Tibial nerve (tissue), 4 donors: Measurements from ENCODE around the gene ISY1. TPM values are rescaled to one million over a fixed set of nuclear protein-coding genes. Genes with fewer than 3 reads are reported as not detected.
"Not testable (repeated sequence)": the region's sequence is repeated elsewhere in the genome, so short reads cannot be mapped to it uniquely, and the experiment has no call there.

Source experiments
- DNase-seq, 2 donors: peaks; one replicate each; pipeline ENCODE4 v3.0.0-alpha.2; 2019; ENCODE audit warnings: low spot score in 2 of 2
- H3K27ac ChIP-seq, 4 donors: fragments of 200-600 bp; sonication (generic) in 3 of 4; one replicate each; pipeline ENCODE4 v1.5.1; 2017 to 2019; ENCODE audit warnings: mild to moderate bottlenecking in 1 of 4
- H3K27me3 ChIP-seq, 2 donors: fragments of 200-600 bp; sonication (generic) in 1 of 2; one replicate each; pipeline versions ENCODE4 v1.5.1 to v1.6.0; 2017 to 2019
- H3K36me3 ChIP-seq, 3 donors: fragments of 200-600 bp; sonication (generic); one replicate each; pipeline ENCODE4 v1.5.1; 2018 to 2019
- H3K4me1 ChIP-seq, 4 donors: fragments of 200-600 bp; sonication (generic) in 3 of 4; one replicate each; pipeline ENCODE4 v1.5.1; 2017 to 2019
- H3K4me3 ChIP-seq, 4 donors: fragments of 200-600 bp; sonication (generic) in 3 of 4; one replicate each; pipeline ENCODE4 v1.5.1; 2017 to 2019; ENCODE audit warnings: mild to moderate bottlenecking in 1 of 4, moderate library complexity in 1 of 4
- H3K9me3 ChIP-seq, 4 donors: fragments of 200-600 bp; sonication (generic) in 3 of 4; one replicate each; pipeline ENCODE4 v1.5.1; 2017 to 2019
- CTCF ChIP-seq, 5 experiments: fragments of 200-600 bp in 3 of 5; fragments of 450-650 bp in 2 of 5; sonication (generic) in 3 of 5; IDR thresholded peaks; one replicate each; pipeline ENCODE4 v1.5.1; 2016 to 2019; ENCODE audit warnings: antibody characterized with exemption in 5 of 5, mild to moderate bottlenecking in 3 of 5, moderate library complexity in 2 of 5
- EP300 ChIP-seq, 2 donors: sonication (generic); formaldehyde crosslinking; IDR thresholded peaks; one replicate each; pipeline ENCODE4 v1.6.1; 2017; ENCODE audit warnings: antibody characterized with exemption in 2 of 2, mild to moderate bottlenecking in 1 of 2
- POLR2A ChIP-seq, 2 donors: fragments of 450-650 bp; IDR thresholded peaks; one replicate each; pipeline ENCODE4 v1.6.1; 2017; ENCODE audit warnings: antibody characterized with exemption in 2 of 2, mild to moderate bottlenecking in 2 of 2, moderate library complexity in 2 of 2
- WGBS, 2 donors: methylation state at CpG; one replicate each; pipeline ENCODE4 v1.1.5; 2018; 5-methylcytosine and 5-hydroxymethylcytosine counted together
- total RNA-seq, 4 donors: library from RNA; depleted of rRNA; stranded (reverse); fragments of >200 nt; gene quantifications; one replicate each; pipeline ENCODE4 v1.1.0, GENCODE V29; 2016

The ISY1 gene
- total RNA-seq, 4 donors from 2014 or later = 9.8 to 20.9 (median 16.0) TPM

- Histone ChIP-seq H3K27ac (peak overlapping the region; percentile 76 to 97 (median 90)), H3K9me3 (no peaks in the 10 kb centered on the region), H3K27me3 (no peaks in the 10 kb centered on the region), H3K4me1 (peaks cover 0 to 30% (median 14%) of the 10 kb centered on the region in 4 donors), H3K4me3 (peak overlapping the region; percentile 58 to 87 (median 69)), H3K36me3 (peaks cover 0 to 37% (median 6%) of the 10 kb centered on the region in 3 donors)
- no peak for DNase-seq
- WGBS, 2 donors = 3% methylated on average over 12 of the region's 12 CpGs
- no peak for TF ChIP-seq CTCF (IDR thresholded peaks at IDR 0.05)
- no peak for TF ChIP-seq EP300 (IDR thresholded peaks at IDR 0.05)
- TF ChIP-seq POLR2A (IDR thresholded peaks at IDR 0.05) = no peak
Observed at GRCh38 chr3:129161860-129162271, 1.0 kb upstream of the ISY1 start.

- DNase-seq = no peak
- Histone ChIP-seq H3K27me3 (no peaks in the 10 kb centered on the region), H3K27ac (no peak overlapping the region), H3K36me3 (peaks cover 0 to 88% (median 11%) of the 10 kb centered on the region in 3 donors), H3K4me3 (no peak overlapping the region), H3K9me3 (no peaks in the 10 kb centered on the region), H3K4me1 (no peaks in the 10 kb centered on the region)
- TF ChIP-seq EP300 (IDR thresholded peaks at IDR 0.05) (no peak), CTCF (IDR thresholded peaks at IDR 0.05) (no peak), POLR2A (IDR thresholded peaks at IDR 0.05) (no peak)
Observed at GRCh38 chr3:129144786-129145185, 16.1 kb downstream of the ISY1 start.

GRCh38 chr3:129141011-129141410, 19.9 kb downstream of the ISY1 start:
- DNase-seq, H3K27ac ChIP-seq, H3K4me3 ChIP-seq, H3K4me1 ChIP-seq, H3K27me3 ChIP-seq, H3K9me3 ChIP-seq: not testable (repeated sequence)
- 92 to 96% methylated on average over 5 of the region's 5 CpGs for WGBS, 2 donors
- peaks cover 0 to 91% (median 17%) of the 10 kb centered on the region in 3 donors for H3K36me3 ChIP-seq

GRCh38 chr3:129139911-129140310, 21.0 kb downstream of the ISY1 start:
- 70 to 84% methylated on average over 1 of the region's 1 CpG for WGBS, 2 donors
- no peaks in the 10 kb centered on the region for H3K4me1 ChIP-seq
- H3K27ac ChIP-seq = no peak overlapping the region
- H3K36me3 ChIP-seq = peaks cover 0 to 94% (median 16%) of the 10 kb centered on the region in 3 donors
- H3K4me3 ChIP-seq = no peak overlapping the region
- H3K27me3 ChIP-seq = no peaks in the 10 kb centered on the region
- no peaks in the 10 kb centered on the region for H3K9me3 ChIP-seq
- no peak for DNase-seq
- TF ChIP-seq CTCF (IDR thresholded peaks at IDR 0.05) (no peak), POLR2A (IDR thresholded peaks at IDR 0.05) (no peak), EP300 (IDR thresholded peaks at IDR 0.05) (no peak)

GRCh38 chr3:129136275-129136674, 24.6 kb downstream of the ISY1 start:
- 90 to 98% methylated on average over 10 of the region's 10 CpGs for WGBS, 2 donors
- H3K4me3 ChIP-seq, H3K9me3 ChIP-seq, H3K27ac ChIP-seq, H3K4me1 ChIP-seq, H3K27me3 ChIP-seq, DNase-seq: not testable (repeated sequence)
- peaks cover 0 to 99% (median 25%) of the 10 kb centered on the region in 3 donors for H3K36me3 ChIP-seq

GRCh38 chr3:129132097-129132866, 28.6 kb downstream of the ISY1 start:
- no peaks in the 10 kb centered on the region for H3K9me3 ChIP-seq
- 84 to 87% methylated on average over 5 of the region's 5 CpGs for WGBS, 2 donors
- no peaks in the 10 kb centered on the region for H3K27me3 ChIP-seq
- DNase-seq = no peak
- TF ChIP-seq EP300 (IDR thresholded peaks at IDR 0.05) = no peak
- no peak for TF ChIP-seq POLR2A (IDR thresholded peaks at IDR 0.05)
- TF ChIP-seq CTCF (IDR thresholded peaks at IDR 0.05) = no peak
- H3K27ac ChIP-seq = no peak overlapping the region
- no peaks in the 10 kb centered on the region for H3K4me1 ChIP-seq
- H3K4me3 ChIP-seq = no peak overlapping the region
- H3K36me3 ChIP-seq = peaks cover 0 to 99% (median 34%) of the 10 kb centered on the region in 3 donors
